ENCODE measurements around the gene IGLL1.
"Not testable (repeated sequence)": the region's sequence is repeated elsewhere in the genome, so short reads cannot be mapped to it uniquely, and the experiment has no call there.

The IGLL1 gene

GRCh38 chr22:23539839-23540198, 40.3 kb downstream of the IGLL1 start:
- DNase-seq (ENCODE audit: low spot score): not testable (repeated sequence)

GRCh38 chr22:23539135-23539838, 40.8 kb downstream of the IGLL1 start:
- peak; percentile 90 for DNase-seq (ENCODE audit: low spot score)

GRCh38 chr22:23538696-23539030, 41.4 kb downstream of the IGLL1 start:
- DNase-seq (ENCODE audit: low spot score): not testable (repeated sequence)

GRCh38 chr22:23537830-23538695, 42.0 kb downstream of the IGLL1 start:
- not testable (repeated sequence) for DNase-seq (ENCODE audit: low spot score)

DNA sequence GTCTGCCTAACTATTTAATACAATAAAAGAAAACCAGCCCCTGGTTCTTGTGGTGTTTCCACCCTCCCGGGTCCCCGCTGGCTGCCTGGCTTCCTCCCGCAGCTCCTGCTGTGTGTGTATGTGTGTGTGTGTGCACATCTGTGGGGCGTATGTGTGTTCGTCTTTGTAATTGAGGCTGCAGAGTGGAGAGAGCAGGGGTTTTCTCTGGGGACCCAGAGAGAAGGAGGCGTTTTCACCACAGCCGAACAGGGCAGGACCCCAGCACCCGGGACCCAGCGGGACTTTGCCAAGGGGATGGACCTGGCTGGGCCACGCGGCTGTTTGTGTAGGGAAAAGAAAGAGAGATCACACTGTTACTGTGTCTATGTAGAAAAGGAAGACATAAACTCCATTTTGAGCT, 42.7 kb downstream of the IGLL1 start:
- no peak for DNase-seq (ENCODE audit: low spot score)

GRCh38 chr22:23536821-23537345, 43.2 kb downstream of the IGLL1 start:
- DNase-seq (ENCODE audit: low spot score): no peak

DNA sequence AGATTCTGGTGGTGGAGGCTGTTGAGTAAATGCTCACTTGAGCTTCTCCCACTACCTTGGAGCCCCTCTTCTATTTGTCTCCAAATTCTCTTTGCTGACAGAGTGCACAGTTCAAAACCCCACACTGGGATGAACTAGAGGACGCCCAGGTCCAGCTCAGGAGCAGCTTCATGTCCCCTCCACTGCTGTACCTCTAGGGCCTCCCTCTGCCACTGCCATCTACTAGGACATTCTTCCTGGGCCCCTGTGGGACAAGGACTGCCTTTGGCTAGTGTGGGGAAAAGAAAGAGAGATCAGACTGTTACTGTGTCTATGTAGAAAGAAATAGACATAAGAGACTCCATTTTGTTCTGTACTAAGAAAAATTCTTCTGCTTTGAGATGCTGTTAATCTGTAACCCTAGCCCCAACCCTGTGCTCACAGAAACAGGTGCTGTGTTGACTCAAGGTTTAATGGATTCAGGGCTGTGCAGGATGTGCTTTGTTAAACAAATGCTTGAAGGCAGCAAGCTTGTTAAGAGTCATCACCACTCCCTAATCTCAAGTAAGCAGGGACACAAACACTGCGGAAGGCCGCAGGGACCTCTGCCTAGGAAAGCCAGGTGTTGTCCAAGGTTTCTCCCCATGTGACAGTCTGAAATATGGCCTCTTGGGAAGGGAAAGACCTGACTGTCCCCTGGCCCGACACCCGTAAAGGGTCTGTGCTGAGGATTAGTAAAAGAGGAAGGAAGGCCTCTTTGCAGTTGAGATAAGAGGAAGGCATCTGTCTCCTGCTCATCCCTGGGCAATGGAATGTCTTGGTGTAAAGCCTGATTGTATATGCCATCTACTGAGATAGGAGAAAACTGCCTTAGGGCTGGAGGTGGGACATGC, 44.1 kb downstream of the IGLL1 start:
- not testable (repeated sequence) for DNase-seq (ENCODE audit: low spot score)

- DNase-seq (ENCODE audit: low spot score): no peak
These were observed 45.0 kb downstream of the IGLL1 start for GRCh38 chr22:23534851-23535717.

- no peak for DNase-seq (ENCODE audit: low spot score)
These were observed 45.8 kb downstream of the IGLL1 start for GRCh38 chr22:23534201-23534850.

DNA sequence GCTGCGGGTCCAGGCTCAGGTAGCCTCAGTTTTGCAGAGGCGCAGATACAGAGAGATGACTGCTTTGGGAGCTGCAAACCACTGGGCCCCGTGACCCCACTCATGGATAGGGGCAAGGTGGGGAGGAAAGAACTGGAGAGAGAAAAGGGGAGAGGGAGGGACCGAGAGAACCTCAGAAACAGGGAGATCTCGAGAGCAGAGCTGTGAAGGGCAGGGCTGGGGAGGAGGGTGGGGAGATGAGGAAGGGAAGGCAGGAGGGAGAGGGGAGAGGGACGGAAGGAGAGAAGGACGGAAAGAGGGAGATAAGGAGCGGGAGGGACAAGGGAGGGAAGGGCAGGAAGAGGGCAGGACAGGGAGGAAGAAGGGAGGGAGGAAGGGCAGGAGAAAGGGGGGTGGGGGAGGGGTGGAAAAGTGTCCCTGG, 46.3 kb downstream of the IGLL1 start:
- no peak for DNase-seq (ENCODE audit: low spot score)

GRCh38 chr22:23533328-23533762, 46.7 kb downstream of the IGLL1 start:
- no peak for DNase-seq (ENCODE audit: low spot score)

- no peak for DNase-seq (ENCODE audit: low spot score)
These were observed 47.4 kb downstream of the IGLL1 start for GRCh38 chr22:23532731-23533130.

- no peak for DNase-seq (ENCODE audit: low spot score)
These were observed 48.0 kb downstream of the IGLL1 start for GRCh38 chr22:23531966-23532705.

DNA sequence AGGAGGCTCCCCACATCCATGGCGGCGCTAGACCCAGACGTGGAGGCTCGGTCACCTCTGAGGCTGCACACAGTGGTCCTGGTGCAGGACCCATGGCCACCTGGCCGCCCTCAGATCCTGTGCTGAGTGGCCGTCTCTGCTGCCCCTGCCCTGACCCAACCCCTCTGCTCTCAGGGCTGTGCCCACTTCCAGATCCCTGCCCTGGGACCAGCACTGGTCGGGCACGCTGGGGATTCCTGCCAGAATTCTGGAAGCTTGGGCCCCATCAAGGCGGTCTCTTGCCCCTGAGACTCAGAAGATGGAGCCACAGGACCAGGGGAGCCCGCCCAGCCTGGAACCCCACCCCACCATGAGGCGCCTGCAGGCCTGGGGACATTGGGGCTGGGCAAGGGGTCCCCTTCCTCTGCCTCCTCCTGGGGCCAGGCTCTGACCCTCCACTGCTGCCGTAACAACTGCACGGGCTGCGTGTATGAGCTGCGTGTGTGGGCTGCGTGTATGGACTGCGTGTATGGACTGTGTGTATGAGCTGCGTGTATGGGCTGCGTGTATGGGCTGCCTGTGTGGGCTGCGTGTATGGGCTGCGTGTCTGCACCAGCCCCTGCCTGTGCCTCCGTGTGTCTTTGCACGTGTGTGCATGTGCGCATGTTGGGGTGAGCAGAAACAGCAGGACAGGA, 48.7 kb downstream of the IGLL1 start:
- DNase-seq (ENCODE audit: low spot score): no peak

DNA sequence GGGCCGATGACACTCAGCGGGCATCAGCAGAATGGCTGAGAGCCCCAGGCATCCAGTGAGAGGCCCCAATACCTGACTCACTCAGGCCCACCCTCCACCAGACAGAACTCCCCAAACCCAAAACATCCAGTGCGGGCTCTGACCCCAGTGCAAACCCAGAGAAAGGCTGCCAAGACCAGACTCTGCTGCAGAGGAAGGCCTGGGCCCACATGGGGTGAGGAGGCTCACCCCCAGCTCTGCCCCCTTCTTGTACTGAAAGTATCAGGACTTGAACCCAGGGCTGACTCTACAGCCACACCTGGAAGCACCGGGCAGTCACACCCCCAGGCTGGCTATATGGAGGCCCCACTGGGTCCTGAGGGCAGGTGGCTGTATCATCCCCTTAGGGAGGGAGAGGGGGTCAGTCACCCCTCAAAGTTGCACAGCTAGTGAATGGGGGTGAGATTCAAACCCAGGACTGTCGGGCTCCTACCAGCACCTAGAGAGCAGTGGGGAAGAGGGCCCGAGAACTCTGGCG, 49.3 kb downstream of the IGLL1 start:
- DNase-seq (ENCODE audit: low spot score): no peak

- no peak for DNase-seq (ENCODE audit: low spot score)
These were observed 50.0 kb downstream of the IGLL1 start for GRCh38 chr22:23530106-23530505.

- no peak for DNase-seq (ENCODE audit: low spot score)
These were observed 50.7 kb downstream of the IGLL1 start for GRCh38 chr22:23529166-23530103.
